ENCODE results near the gene PLAAT2.
"Not testable (repeated sequence)": the region's sequence is repeated elsewhere in the genome, so short reads cannot be mapped to it uniquely, and the experiment has no call there.

Gene PLAAT2

DNA sequence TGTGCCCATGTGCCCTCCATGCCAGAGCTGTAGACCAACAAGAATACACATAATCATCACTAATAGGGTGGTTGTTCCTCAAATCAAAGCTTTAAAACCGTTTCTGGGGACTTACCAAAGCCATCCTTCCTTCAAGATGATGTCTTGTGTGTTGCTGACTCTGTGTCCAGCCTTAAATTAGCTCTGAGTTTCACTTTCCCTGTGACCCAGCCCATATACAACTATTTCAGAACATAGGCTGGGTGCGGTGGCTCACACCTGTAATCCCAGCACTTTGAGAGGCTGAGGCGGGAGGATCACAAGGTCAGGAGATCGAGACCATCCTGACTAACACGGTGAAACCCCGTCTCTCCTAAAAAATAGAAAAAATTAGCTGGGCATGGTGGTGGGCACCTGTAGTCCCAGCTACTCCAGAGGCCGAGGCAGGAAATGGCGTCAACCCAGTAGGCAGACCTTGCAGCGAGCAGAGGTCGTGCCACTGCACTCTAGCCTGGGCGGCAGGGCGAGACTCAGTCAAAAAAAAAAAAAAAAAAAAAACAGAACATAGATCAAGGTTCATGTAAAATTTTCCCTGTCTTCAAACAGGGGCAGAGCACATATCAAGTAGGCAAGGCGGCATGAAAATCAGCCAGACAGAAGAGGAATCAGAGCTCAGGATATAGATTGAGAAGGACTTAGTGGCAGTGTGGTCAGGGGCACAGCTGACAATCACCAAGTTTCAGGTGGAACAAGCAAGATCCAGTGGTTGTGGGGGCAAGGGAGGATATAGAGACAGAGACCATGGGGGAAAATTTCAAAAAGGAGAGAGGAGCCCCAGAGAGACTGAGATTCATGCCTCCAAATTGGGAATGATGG is at the start of gene PLAAT2:
TSS of gene PLAAT2 (minus strand) at position 179 of the 855 bp plus-strand sequence. CDS start at position 124, 55 bp downstream.
- no peak for DNase-seq (ENCODE audit: low read depth, low spot score)

DNA sequence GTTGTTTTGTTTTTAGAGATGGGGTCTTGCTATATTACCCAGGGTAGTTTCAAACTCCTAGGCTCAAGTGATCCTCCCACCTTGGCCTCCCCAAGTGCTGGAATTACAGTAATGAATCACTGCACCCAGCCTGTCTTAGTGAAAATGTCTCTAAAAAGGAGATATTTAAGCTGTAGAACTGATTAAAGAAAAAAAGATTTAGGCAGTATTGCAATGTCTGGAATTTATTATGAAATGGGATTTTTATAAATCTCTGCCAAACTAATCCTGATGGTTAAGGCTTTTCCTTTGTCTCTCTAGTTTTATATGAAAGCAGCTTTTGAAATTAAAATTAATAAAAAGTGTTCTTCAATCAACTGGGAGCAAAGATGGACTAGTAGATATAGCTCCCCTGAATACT is 49.0 kb upstream of the PLAAT2 start:
- H3K27ac ChIP-seq = no peak overlapping the region
- DNase-seq (ENCODE audit: low read depth, low spot score) = no peak

More for the DNA sequence above, at the start of gene PLAAT2:
- peak within 1 kb of the TSS; percentile 94 for H3K27ac ChIP-seq

DNA sequence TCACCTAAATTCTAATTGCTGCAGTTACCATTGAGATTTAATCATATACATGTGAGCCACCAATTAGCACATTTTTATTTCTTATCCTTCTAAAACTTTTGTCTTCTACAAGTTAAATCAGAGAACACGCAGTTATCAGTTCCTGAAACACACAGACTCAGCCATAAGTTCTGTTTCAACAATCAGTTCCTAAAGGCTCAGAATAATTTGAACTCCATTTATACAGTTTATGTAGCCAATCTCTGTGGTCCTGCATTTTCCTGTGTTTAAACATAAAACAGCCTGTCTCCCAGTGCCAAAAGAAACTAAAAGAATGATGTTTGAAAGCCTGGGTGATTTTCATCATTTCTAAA is 48.2 kb upstream of the PLAAT2 start:
- no peak for DNase-seq (ENCODE audit: low read depth, low spot score)
- H3K27ac ChIP-seq = no peak overlapping the region

DNA sequence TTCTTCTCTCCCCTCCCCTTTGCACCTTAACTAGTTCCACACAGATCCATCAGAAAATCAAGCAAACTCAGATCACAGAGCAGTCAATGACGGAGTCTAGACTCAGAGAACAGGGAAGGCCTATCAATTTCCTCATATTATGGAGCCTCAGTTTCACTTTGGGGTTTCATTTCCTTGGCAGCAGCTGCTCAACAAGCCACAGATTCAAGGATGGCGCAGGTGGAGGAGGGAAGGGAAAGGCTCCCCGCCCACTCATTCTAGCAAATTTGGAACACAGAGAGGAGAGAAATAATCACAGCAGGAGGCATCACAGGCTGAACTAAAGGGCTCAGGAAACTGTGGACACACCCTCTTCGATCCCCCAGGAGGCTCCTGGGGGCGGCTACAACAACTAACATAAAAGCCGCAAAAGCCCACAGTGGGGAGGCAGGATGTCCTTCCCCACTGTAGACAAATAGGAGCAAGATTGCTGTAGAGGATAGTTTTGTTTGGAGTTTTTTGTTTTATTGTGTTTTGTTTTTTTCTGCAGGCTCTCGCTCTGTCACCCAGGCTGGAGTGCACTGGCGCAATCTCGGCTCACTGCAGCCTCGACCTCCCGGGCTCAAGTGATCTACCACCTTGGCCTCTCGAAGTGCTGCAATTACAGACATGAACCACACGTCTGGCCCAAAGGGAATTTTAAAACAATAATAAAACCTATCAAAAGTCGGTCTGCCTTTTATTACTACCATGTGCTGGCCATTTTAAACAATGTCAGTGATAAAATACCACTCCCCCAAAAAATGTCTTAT is 47.6 kb upstream of the PLAAT2 start:
- no peak overlapping the region for H3K27ac ChIP-seq
- no peak for DNase-seq (ENCODE audit: low read depth, low spot score)

DNA sequence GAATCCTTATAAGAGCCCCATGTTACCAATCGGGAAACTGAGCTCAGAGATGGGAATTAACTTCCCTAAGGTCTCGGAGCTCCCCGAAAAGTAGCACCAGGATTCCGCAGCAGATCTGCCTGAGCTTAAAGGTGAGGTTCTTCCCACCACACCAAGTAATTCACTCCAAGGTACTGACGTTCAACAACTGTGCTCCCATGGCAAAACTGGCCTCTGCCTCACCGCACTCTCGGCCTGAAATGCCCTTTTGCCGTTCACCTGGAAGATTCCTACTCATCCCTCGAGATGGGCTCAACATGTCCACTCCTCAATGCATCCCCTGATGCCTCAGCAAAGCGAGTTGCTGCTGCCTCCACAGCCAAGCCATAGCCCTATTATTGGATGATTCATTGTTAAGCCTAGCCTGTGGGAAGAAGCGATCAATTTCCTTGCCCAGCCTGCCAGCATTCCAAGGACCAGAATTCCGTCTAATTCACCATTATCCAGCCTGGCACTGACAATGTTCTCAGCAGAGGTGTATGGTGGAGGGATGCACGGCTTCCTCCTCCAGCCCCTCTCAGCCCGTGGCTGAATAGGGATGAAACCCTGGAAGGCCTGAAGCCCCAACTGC is 46.9 kb upstream of the PLAAT2 start:
- no peak for DNase-seq (ENCODE audit: low read depth, low spot score)
- H3K27ac ChIP-seq = no peak overlapping the region

DNA sequence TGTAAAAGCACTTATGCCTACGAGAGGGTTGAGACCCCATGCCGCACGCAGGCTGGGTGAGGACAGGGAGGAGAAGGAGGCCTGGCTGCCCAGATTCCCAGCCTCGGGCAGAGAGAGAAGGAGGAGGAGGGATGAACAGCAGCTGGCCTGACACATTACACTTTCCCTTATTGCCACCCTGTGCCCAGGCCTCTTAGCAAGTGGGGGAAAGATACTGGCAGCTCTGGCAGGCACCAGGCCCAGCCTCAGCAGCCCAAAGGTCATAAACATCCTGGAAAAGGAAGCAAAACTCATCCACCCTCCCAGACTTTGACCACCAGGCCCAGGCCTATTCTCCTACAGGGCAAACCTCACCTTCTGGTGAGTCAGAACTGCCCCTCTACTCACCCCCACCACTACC is 46.4 kb upstream of the PLAAT2 start:
- H3K27ac ChIP-seq = no peak overlapping the region
- DNase-seq (ENCODE audit: low read depth, low spot score) = no peak

DNA sequence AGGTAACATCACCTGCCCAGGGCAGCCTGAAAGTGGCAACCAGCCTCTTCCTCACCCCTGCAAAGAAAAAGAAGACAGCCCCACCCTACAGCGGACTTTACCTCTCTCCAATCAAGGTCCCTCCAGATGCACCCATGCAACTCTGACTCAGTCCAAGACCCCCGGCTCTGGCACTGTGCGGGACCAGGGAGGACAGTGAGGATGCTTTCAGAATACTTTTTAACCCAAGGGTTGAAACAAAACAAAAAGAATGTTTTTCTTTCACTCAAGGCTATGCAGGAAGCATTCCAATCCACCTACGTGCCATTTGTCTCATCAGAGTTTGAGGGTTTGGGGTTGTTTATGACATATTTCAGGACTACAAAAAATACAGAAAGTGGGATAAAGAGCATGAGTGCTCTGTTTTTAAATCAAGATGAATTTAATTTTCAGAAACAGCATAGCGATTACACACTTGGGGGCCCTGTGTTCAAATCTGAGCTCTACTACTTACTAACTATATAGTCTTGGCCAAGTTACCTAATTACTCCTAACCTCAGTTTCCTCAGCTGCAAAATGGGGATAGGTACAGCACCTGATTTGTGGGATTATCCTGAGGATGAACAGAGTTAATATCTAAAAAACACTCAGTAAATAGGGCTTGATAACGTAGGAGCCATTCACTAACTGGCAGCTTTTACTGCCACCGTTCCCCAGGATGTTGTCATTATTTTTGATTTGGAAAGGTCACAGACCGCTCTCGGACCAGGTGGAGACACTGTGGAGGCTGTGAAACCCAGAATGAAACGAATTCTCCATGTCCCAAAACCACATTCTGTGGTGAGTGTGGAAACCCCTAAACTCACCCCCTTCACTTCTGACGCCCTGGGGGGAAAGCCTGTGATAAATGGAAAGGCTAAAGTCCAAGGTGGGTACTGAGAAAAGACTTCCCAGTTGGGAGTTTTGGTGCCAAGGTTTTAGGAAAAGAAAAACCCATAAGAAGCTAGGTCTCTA is 45.5 kb upstream of the PLAAT2 start:
- H3K27ac ChIP-seq = no peak overlapping the region
- DNase-seq (ENCODE audit: low read depth, low spot score) = no peak

DNA sequence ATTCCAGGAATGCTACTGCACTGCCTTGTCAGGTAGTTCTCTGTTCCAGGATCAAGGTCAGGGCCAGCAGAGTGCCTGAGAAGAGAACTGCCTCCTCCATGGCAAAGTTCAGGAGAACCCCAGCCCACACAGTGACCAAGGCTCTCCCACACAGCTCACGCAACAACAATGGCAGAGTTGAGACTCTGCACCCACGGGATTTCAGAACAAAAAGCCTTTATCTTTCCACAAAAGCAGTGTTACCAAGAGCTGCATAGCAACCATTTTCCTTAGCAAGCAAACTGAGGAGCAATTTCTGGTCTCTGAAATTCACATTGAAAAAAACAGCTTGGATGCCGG is 40.0 kb upstream of the PLAAT2 start:
- no peak for DNase-seq (ENCODE audit: low read depth, low spot score)
- H3K27ac ChIP-seq = no peak overlapping the region

DNA sequence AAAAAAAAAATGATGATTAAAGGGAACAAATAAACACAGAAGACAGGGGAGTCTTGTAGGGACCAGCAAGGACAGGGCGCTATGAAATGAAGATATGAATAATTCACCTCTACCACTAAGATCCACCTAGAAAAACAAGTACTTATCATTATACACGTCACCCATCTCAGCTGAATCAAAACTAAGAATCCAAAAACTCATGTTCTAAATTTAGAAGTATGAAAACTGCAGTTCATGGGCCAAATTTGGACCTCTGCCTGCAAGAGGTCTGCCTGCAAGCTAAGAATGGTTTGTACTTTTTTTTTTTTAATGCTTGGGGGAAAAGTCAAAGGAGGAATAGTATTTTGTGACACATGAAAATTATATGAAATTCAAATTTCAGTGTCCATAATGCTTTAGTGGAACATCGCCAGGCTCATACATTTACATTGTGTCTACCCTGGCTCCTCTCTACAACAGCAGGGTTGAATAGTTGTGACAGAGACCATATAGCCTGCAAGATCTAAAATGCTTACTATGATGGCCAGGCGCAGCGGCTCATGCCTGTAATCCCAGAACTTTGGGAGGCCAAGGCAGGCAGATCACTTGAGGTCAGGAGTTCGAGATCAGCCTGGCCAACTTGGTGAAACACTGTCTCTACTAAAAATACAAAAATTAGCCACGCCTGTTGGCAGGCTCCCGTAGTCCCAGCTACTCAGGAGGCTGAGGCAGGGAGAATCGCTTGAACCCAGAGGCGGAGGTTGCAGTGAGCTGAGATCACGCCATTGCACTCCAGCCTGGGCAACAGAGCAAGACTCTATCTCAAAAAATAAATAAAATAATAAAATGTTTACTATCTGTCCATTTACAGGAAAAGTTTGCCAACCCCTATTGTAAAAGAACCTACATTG is 39.4 kb upstream of the PLAAT2 start:
- DNase-seq (ENCODE audit: low read depth, low spot score); H3K27ac ChIP-seq: not testable (repeated sequence)

DNA sequence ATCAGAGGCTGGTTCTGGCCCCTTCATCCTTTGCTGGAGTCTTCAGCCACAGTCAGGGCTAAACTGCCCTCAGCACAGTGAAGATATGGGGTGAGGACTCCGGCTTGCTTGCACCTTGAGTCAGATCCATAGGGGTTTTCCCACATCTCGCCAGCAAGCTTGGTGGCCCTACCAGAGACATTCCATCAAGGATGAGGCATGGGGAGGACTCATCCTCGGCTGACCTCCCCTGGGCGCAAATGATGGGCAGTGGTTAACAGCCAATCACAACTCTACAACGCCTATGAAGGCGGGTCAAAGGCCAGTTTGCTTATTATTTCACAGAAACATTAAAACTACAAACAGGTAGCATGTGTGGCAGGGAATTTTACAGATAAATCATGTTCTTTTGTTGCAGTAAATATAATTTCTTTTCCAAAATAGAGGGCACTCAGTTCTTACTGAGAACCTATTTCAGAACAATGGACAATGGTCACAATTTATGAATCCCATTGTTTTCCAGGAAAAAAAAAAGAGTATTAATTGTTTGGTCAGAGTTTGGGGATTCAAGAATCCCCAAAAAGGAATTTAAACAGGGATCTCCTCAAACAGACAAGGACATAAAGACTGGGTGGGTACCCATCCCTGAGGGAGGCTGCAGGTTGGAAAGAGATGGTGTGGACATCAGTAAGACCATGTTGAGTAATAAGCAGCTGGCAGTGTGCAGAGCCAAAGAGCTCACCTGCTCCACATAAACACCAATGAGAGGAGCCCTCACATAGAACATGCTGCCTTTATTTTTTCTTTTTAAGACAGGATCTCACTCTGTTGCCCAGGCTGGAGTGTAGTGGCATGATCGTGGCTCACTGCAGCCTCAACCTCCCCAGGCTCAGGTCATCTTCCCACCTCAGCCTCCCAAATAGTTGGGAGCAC is 36.3 kb upstream of the PLAAT2 start:
- no peak for DNase-seq (ENCODE audit: low read depth, low spot score)
- no peak overlapping the region for H3K27ac ChIP-seq

DNA sequence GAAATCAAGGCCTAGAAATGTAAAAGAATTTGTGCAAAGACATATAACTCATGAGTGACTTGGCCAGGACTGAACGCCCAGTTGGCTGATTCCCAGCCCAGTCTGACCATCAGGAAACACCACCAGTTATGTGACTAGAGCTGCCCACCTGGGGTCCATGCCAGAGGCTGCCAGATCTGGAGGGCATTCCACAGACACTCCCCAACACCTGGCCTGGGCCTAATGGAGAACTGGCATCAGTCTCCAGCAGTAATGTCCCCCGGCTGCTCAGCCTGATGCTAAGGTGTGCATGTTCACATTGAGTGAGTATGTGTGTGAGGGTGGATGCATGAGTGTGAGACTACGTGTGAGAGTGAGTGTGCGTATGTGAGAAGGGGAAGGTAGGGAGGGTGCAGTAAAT is 35.4 kb upstream of the PLAAT2 start:
- DNase-seq (ENCODE audit: low read depth, low spot score) = no peak
- no peak overlapping the region for H3K27ac ChIP-seq

DNA sequence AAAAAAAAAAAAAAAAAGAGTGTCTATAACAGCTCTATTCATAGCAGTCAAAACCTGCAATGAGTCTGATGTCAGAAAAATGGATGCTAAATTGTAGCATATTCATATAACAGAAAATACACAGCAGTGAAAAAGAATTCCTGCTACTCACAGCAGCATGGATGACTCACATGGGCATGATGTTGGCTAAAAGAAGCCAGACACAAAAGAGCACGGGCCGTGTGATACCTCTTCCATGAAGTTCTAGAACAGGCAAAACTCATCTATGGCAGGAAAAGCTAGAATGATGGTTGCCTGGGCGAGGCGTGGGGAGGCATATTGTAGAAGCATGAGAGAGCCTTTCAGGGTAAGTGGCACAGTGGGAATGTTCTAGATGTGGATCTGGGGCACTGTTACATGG is 32.1 kb upstream of the PLAAT2 start:
- no peak for DNase-seq (ENCODE audit: low read depth, low spot score)
- H3K27ac ChIP-seq = no peak overlapping the region

DNA sequence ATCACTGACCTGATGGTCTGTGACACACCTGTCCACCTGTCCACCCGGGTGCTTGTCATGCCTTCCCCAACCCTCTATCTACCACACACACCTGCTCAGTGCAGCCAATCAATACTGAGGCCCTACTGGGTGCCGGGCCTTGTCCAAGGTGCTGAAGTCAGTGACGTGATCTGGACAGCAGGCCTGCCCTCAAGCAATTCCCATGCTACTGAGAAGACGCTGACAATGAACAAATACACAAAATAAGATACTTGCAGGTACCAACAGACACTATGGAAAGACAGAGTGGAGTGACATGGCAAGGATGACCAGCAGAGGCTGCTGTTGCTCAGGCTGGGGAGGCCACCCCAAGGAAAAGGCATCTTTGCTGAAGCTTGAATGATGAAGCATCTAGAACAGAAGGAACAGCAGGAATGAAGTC is 29.8 kb upstream of the PLAAT2 start:
- no peak overlapping the region for H3K27ac ChIP-seq
- no peak for DNase-seq (ENCODE audit: low read depth, low spot score)

DNA sequence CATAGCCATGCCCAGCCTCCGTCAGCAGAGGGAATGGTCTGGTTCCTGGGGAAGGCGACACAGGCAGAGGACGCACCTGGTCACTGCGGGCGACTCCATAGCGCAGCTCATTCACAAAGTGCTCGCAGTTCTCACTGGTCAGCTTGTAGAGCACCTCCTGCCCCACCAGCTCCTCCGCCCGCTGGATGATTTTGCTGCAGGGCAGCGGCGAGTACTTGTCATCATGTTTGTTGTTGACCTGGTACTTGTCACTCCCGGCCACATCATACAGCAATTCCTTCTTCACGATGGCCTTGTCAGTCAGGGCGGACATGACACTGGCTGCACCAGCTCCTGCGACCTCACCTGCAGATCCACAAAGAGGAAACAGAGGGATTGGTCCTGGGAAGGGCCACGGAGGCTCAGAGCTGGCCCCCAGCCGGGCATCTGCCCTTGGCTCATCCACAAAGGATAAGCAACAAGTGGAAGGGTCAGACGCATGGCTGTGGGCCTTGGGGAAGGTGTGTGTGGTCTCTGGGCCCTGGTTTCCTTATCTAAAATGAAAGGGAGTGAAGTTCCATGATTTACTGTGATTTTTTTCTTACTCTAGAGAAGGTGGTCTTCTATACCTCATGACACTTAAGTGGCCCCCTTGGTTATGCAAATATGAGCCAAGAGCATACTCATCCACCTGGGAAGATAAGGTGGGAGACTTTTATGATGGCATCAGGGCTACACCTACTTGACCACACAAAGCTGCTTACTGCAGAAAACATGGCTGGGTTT is 27.0 kb upstream of the PLAAT2 start:
- DNase-seq (ENCODE audit: low read depth, low spot score) = no peak

DNA sequence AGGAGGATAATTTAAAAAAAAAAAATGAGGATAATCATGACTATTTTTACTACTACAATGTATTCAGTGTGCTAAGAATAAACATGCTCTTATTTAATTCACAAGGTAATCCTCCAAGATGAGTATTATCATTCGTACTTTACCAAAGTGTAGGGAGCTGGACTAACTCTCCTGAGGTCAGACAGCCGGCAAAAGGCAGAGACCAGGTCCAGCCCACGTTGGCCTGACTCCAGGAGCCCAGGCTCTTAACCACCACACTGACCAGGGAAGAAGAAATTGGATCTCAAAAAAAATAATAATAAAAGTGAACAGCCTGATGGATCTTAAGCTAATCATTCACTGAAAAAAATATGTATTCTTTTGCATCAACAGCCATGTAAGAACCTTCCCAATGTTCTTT is 25.8 kb upstream of the PLAAT2 start:
- no peak for DNase-seq (ENCODE audit: low read depth, low spot score)
- no peak overlapping the region for H3K27ac ChIP-seq

More for the DNA sequence above, 27.0 kb upstream of the PLAAT2 start:
- no peak overlapping the region for H3K27ac ChIP-seq

DNA sequence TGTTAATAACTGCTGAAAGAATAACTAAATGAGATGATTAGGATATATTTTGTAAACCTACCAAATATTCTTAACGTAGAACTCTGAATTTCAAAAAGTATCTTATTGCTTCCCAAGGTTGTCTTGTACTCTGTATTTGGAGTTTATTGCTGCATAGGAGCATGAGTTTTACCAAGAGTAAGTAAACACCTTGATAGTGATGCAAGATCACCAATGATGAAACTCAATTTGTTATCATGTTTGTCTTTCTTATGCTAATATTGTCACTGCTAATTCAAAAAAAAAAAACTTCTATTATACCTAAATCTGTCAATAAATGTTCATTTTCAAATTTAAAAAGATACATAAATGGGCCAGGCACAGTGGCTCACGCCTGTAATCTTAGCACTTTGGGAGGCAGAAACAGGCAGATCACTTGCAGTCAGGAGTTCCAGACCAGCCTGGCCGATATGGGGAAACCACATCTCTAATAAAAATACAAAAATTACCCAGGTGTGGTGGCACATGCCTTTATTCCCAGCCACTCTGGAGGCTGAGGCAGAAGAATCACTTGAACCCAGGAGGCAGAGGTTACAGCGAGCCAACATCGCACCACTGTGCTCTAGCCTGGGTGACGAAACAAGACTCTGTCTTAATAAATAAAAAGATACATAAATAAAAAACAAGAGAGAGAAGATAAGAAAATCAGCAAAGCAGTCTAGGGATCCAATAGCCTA is 23.4 kb upstream of the PLAAT2 start:
- no peak for DNase-seq (ENCODE audit: low read depth, low spot score)

DNA sequence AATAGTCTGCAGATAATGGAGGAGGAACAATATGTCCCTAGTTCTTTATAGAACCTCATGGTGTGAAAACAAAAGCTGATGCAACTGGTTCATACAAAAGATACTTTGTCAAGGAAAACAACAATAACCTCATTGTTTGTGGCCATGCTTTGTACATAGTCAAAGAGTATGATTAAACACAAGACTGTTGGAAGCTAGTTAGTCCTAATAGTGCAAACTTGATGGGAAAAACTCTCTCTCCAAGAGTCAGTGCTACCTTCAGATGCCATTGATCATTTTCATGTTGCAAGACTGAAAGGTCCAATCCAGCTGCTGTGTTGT is 20.1 kb upstream of the PLAAT2 start:
- peak overlapping the region; percentile 47 for H3K27ac ChIP-seq
- DNase-seq (ENCODE audit: low read depth, low spot score) = no peak

More for the DNA sequence above, 23.4 kb upstream of the PLAAT2 start:
- H3K27ac ChIP-seq = no peak overlapping the region
